22Rv1 (cell line): Measurements from ENCODE around the gene GLOD4.

Experiments used
- H3K27ac ChIP-seq: fragments of 450-650 bp; 2 replicates; pipeline ENCODE4 v1.5.1; 2017
- CTCF ChIP-seq: fragments of 450-650 bp; IDR thresholded peaks from 2 replicates; pipeline ENCODE4 v1.5.1; 2017; ENCODE audit warnings: mild to moderate bottlenecking
- ZFX ChIP-seq: fragments of 450-650 bp; IDR thresholded peaks from 2 replicates; pipeline ENCODE4 v1.6.1; 2017; ENCODE audit warnings: antibody characterized with exemption, borderline replicate concordance

Gene GLOD4

GRCh38 chr17:718075-718474 is 64.0 kb downstream of the GLOD4 start:
- TF ChIP-seq CTCF = no peak
- TF ChIP-seq ZFX = no peak

More at GRCh38 chr17:718075-718474, 64.0 kb downstream of the GLOD4 start:
- H3K27ac ChIP-seq = no peak overlapping the region
